Left ventricle myocardium inferior (tissue), 1 donor: ENCODE results near the gene DDIT3. TPM values are rescaled to one million over a fixed set of nuclear protein-coding genes. Genes with fewer than 3 reads are reported as not detected.

ENCODE experiments used
- DNase-seq: peaks from one replicate; pipeline ENCODE4 v3.0.0-alpha.2; 2020
- H3K27ac ChIP-seq: fragments of 200-600 bp; replicated peaks from 2 replicates; pipeline ENCODE4 v1.8.0; 2021
- H3K27me3 ChIP-seq: fragments of 200-600 bp; 2 replicates; pipeline ENCODE4 v1.8.0; 2021; ENCODE audit warnings: low read depth
- H3K36me3 ChIP-seq: fragments of 200-600 bp; 2 replicates; pipeline ENCODE4 v1.8.0; 2021
- H3K4me1 ChIP-seq: fragments of 200-600 bp; 2 replicates; pipeline ENCODE4 v1.8.0; 2021
- H3K4me3 ChIP-seq: fragments of 200-600 bp; 2 replicates; pipeline ENCODE4 v1.8.0; 2021; ENCODE audit warnings: mild to moderate bottlenecking, moderate library complexity
- H3K9me3 ChIP-seq: fragments of 200-600 bp; replicated peaks from 2 replicates; pipeline ENCODE4 v1.8.0; 2021
- intact Hi-C: fragments of 100-400 bp; cut with micrococcal nuclease; formaldehyde crosslinking; loops from one replicate; pipeline ENCODE4 v1.11.0; 2022
- total RNA-seq: library from RNA; stranded (reverse); fragmentation: NEBNext Ultra II Directional; extraction: Animal tissue kit (Norgen Biotek cat#: 25700); gene quantifications from one replicate; pipeline ENCODE4 v1.2.1, GENCODE V29; 2021
- TF ChIP-seq, protein P1 (sequence below): fragments of 200-600 bp; IDR thresholded peaks from 2 replicates; pipeline ENCODE4 v1.8.0; 2021; ENCODE audit warnings: antibody characterized with exemption, mild to moderate bottlenecking, borderline replicate concordance
- donor health status: DM: no; HTN: yes; CAD: no; lungs with severe emphysema.

DDIT3 gene
- total RNA-seq, 1 donor from 2014 or later: 20.4 TPM

GRCh38 chr12:57545809-57546437, 25.6 kb upstream of the DDIT3 start:
- intact Hi-C loops: no loop called here
- peaks cover 53% of the 10 kb centered on the region for H3K4me1 ChIP-seq
- DNase-seq: no peak
- peak overlapping the region; percentile 89 for H3K27ac ChIP-seq
- TF ChIP-seq, protein P1, sequence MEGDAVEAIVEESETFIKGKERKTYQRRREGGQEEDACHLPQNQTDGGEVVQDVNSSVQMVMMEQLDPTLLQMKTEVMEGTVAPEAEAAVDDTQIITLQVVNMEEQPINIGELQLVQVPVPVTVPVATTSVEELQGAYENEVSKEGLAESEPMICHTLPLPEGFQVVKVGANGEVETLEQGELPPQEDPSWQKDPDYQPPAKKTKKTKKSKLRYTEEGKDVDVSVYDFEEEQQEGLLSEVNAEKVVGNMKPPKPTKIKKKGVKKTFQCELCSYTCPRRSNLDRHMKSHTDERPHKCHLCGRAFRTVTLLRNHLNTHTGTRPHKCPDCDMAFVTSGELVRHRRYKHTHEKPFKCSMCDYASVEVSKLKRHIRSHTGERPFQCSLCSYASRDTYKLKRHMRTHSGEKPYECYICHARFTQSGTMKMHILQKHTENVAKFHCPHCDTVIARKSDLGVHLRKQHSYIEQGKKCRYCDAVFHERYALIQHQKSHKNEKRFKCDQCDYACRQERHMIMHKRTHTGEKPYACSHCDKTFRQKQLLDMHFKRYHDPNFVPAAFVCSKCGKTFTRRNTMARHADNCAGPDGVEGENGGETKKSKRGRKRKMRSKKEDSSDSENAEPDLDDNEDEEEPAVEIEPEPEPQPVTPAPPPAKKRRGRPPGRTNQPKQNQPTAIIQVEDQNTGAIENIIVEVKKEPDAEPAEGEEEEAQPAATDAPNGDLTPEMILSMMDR: no peak
- H3K36me3 ChIP-seq: peaks cover 16% of the 10 kb centered on the region
- peak overlapping the region; percentile 91 for H3K4me3 ChIP-seq
- H3K9me3 ChIP-seq: no peaks in the 10 kb centered on the region
- H3K27me3 ChIP-seq: peaks cover 31% of the 10 kb centered on the region

GRCh38 chr12:57543581-57543980, 23.3 kb upstream of the DDIT3 start:
- TF ChIP-seq, protein P1: no peak
- H3K27me3 ChIP-seq: peaks cover 8% of the 10 kb centered on the region
- H3K4me3 ChIP-seq: no peak overlapping the region
- peaks cover 28% of the 10 kb centered on the region for H3K36me3 ChIP-seq
- DNase-seq: no peak
- H3K4me1 ChIP-seq: peaks cover 45% of the 10 kb centered on the region
- no peak overlapping the region for H3K27ac ChIP-seq
- no peaks in the 10 kb centered on the region for H3K9me3 ChIP-seq
- intact Hi-C loops: no loop called here

GRCh38 chr12:57541717-57542116, 21.4 kb upstream of the DDIT3 start:
- DNase-seq: no peak
- Histone ChIP-seq H3K27ac (no peak overlapping the region), H3K4me3 (no peak overlapping the region), H3K9me3 (no peaks in the 10 kb centered on the region), H3K27me3 (no peaks in the 10 kb centered on the region), H3K36me3 (peaks cover 40% of the 10 kb centered on the region), H3K4me1 (peaks cover 42% of the 10 kb centered on the region)
- TF ChIP-seq, protein P1: no peak
- intact Hi-C loops: no loop called here

DNA sequence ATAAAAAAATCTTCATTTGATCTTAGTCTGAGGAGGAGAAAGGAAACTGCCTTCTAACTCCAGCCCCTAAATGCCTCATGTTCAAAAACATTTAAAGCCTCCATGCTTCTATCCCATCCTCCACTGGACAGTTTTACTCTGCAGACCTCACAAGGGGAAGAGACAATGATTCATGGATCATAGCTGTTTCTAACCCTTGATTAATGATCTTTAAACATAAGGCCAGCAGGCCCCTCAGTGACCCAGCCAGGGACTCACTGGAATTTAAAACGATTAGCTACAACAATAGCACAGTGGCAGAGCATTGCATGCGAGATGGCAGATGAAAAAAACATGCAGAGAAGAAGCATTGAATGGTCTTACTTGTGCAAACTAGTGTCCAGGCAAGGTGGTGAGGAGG, 20.7 kb upstream of the DDIT3 start:
- no peak overlapping the region for H3K27ac ChIP-seq
- H3K36me3 ChIP-seq: peaks cover 40% of the 10 kb centered on the region
- H3K4me1 ChIP-seq: peaks cover 35% of the 10 kb centered on the region
- no peaks in the 10 kb centered on the region for H3K9me3 ChIP-seq
- no peak overlapping the region for H3K4me3 ChIP-seq
- H3K27me3 ChIP-seq: no peaks in the 10 kb centered on the region
- TF ChIP-seq, protein P1: no peak
- DNase-seq: no peak
- intact Hi-C loops: no loop called here

- TF ChIP-seq, protein P1: no peak
- peaks cover 17% of the 10 kb centered on the region for H3K4me1 ChIP-seq
- intact Hi-C loops: no loop called here
- peaks cover 55% of the 10 kb centered on the region for H3K36me3 ChIP-seq
- DNase-seq: no peak
- no peaks in the 10 kb centered on the region for H3K9me3 ChIP-seq
- H3K27ac ChIP-seq: no peak overlapping the region
- no peaks in the 10 kb centered on the region for H3K27me3 ChIP-seq
- no peak overlapping the region for H3K4me3 ChIP-seq
Observed at GRCh38 chr12:57539134-57539768, 18.9 kb upstream of the DDIT3 start.
